HepG2 (cell line): Measurements from ENCODE around the gene ATP6V0D1. TPM values are rescaled to one million over a fixed set of nuclear protein-coding genes. Genes with fewer than 3 reads are reported as not detected.

Experiments
- HNRNPL ChIP-seq: fragments of 200-400 bp; formaldehyde crosslinking; IDR thresholded peaks from 2 replicates; pipeline ENCODE4 v1.6.1; 2017; ENCODE audit warnings: mild to moderate bottlenecking, low read depth, low read length
- HOXA3 ChIP-seq: sonication (generic); formaldehyde crosslinking; IDR thresholded peaks from 2 replicates; pipeline ENCODE4 v1.5.0; 2020; ENCODE audit warnings: missing genetic modification reagents
- MEIS1 ChIP-seq: sonication (generic); formaldehyde crosslinking; IDR thresholded peaks from 2 replicates; pipeline ENCODE4 v1.9.0; 2021; ENCODE audit warnings: mild to moderate bottlenecking, missing genetic modification reagents, moderate library complexity, borderline replicate concordance
- PCBP1 ChIP-seq: fragments of 200-400 bp; formaldehyde crosslinking; IDR thresholded peaks from 2 replicates; pipeline ENCODE4 v1.6.1; 2017; ENCODE audit warnings: mild to moderate bottlenecking, low read depth, low read length, borderline replicate concordance
- SYNCRIP ChIP-seq: fragments of 200-400 bp; formaldehyde crosslinking; IDR thresholded peaks from 2 replicates; pipeline ENCODE4 v1.6.1; 2018; ENCODE audit warnings: mild to moderate bottlenecking, low read depth, low read length; ENCODE audit not compliant: insufficient read depth
- ZNF761 ChIP-seq: sonication (generic); formaldehyde crosslinking; conservative IDR thresholded peaks from 2 replicates; pipeline ENCODE4 v1.4.0; 2020; ENCODE audit warnings: mild to moderate bottlenecking, missing genetic modification reagents
- ZSCAN29 ChIP-seq: sonication (generic); formaldehyde crosslinking; conservative IDR thresholded peaks from 2 replicates; pipeline ENCODE4 v1.4.0; 2020; ENCODE audit warnings: mild to moderate bottlenecking, missing genetic modification reagents
- polyA plus RNA-seq, 8 experiments: library from polyadenylated mRNA; depleted of rRNA in 3 of 8; stranded (reverse) in 7 of 8; unstranded in 1 of 8; fragments of >200 nt; fragmentation: Illumina TruSeq in 4 of 8; extraction: Trizol in 4 of 8; gene quantifications; 2 replicates each; pipeline versions ENCODE4 v1.2.1 to v1.2.3, GENCODE V29; 2011 to 2016; ENCODE audit warnings: low read depth in 4 of 8, missing spikeins in 1 of 8, mixed read lengths in 1 of 8; ENCODE audit not compliant: insufficient read depth in 1 of 8
- total RNA-seq, 5 experiments: library from RNA; depleted of rRNA; stranded (reverse); fragments of >200 nt; fragmentation: Illumina TruSeq; extraction: Trizol; gene quantifications; 2 replicates each; pipeline ENCODE4 v1.2.3, GENCODE V29; 2016; ENCODE audit warnings: low read depth in 1 of 5
- TF ChIP-seq, protein P1 (sequence below): sonication (generic); formaldehyde crosslinking; IDR thresholded peaks from 2 replicates; pipeline ENCODE4 v1.5.1; 2020; ENCODE audit warnings: mild to moderate bottlenecking, missing genetic modification reagents
- TF ChIP-seq, protein P2 (sequence below), 2 experiments: sonication (generic) in 1 of 2; formaldehyde crosslinking in 1 of 2; IDR thresholded peaks; 2 replicates each; pipeline versions ENCODE4 v1.4.0 to v1.6.1; 2018 to 2020; ENCODE audit warnings: missing genetic modification reagents in 2 of 2, borderline replicate concordance in 1 of 2, low read depth in 1 of 2, mild to moderate bottlenecking in 1 of 2, missing biosample characterization in 1 of 2
- TF ChIP-seq, protein P3 (sequence below): sonication (generic); formaldehyde crosslinking; conservative IDR thresholded peaks from 2 replicates; pipeline ENCODE4 v1.8.0; 2022; ENCODE audit warnings: missing genetic modification reagents
- TF ChIP-seq, protein P4 (sequence below): sonication (generic); formaldehyde crosslinking; IDR thresholded peaks from 2 replicates; pipeline ENCODE4 v1.5.1; 2020; ENCODE audit warnings: missing genetic modification reagents, mild to moderate bottlenecking, borderline replicate concordance
- TF ChIP-seq, protein P5 (sequence below): IDR thresholded peaks from 2 replicates; pipeline ENCODE4 v1.6.1; 2016; ENCODE audit warnings: low read depth, control low read depth
- TF ChIP-seq, protein P6 (sequence below): sonication (generic); formaldehyde crosslinking; IDR thresholded peaks from 2 replicates; pipeline ENCODE4 v1.5.0; 2020; ENCODE audit warnings: mild to moderate bottlenecking, low read depth, missing genetic modification reagents, borderline replicate concordance
- TF ChIP-seq, protein P7 (sequence below): sonication (generic); formaldehyde crosslinking; conservative IDR thresholded peaks from 2 replicates; pipeline ENCODE4 v1.8.1; 2023; ENCODE audit warnings: missing genetic modification reagents

The ATP6V0D1 gene
- total and polyA plus RNA-seq, 2 of the 13 experiments (the other 11 are each of a cell fraction or from before 2014, with no cell fraction given), result 51.1 to 61.3 TPM

DNA sequence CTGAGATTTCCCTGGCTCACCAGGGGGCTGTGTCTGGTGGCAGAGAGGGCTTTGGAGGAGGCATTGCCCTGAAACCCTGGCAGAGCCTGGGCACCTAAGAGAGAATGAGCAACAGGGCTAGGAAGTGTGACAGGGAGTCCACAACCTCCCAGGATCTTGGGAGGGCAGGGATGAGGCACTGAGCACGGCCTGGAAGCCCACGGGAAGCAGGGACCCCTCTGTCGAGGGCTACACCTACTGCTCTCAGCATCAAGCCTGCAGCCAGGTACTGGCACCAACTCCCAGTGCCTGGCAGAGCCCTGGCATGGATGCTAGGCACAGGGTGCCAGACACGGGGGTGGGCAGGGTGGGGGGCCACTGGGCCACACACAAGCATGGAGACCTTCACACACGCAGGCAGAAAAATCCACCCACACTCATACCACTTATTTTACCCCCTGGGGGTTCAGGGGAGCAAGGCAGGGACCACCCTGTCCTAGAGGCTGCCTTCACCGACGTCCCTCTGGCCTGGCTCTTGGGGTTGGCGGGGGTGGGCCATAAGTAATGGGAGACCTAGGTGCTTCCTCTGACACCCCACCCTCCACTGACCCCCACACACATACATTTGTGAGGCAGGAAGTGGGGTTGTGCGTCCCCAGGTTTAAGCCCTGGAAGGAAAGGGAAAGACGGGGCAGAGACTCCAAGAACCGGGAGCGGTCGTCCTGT is 51.0 kb downstream of the ATP6V0D1 start (continued):
- TF ChIP-seq, protein P1, sequence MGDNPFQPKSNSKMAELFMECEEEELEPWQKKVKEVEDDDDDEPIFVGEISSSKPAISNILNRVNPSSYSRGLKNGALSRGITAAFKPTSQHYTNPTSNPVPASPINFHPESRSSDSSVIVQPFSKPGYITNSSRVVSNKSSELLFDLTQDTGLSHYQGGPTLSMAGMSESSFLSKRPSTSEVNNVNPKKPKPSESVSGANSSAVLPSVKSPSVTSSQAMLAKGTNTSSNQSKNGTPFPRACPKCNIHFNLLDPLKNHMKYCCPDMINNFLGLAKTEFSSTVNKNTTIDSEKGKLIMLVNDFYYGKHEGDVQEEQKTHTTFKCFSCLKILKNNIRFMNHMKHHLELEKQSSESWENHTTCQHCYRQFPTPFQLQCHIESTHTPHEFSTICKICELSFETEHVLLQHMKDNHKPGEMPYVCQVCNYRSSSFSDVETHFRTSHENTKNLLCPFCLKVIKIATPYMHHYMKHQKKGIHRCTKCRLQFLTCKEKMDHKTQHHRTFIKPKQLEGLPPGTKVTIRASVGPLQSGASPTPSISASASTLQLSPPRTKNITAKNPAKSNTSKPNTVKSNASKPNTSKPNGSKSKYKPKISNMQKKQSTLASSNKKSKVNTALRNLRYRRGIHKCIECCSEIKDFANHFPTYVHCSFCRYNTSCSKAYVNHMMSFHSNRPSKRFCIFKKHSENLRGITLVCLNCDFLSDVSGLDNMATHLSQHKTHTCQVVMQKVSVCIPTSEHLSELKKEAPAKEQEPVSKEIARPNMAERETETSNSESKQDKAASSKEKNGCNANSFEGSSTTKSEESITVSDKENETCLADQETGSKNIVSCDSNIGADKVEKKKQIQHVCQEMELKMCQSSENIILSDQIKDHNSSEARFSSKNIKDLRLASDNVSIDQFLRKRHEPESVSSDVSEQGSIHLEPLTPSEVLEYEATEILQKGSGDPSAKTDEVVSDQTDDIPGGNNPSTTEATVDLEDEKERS (CRISPR knock-in tag), result peak; percentile 4; the same call in 1 of the 2 replicates
- TF ChIP-seq, protein P2, sequence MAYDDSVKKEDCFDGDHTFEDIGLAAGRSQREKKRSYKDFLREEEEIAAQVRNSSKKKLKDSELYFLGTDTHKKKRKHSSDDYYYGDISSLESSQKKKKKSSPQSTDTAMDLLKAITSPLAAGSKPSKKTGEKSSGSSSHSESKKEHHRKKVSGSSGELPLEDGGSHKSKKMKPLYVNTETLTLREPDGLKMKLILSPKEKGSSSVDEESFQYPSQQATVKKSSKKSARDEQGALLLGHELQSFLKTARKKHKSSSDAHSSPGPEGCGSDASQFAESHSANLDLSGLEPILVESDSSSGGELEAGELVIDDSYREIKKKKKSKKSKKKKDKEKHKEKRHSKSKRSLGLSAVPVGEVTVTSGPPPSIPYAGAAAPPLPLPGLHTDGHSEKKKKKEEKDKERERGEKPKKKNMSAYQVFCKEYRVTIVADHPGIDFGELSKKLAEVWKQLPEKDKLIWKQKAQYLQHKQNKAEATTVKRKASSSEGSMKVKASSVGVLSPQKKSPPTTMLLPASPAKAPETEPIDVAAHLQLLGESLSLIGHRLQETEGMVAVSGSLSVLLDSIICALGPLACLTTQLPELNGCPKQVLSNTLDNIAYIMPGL (CRISPR knock-in tag; IDR thresholded peaks at IDR 0.05; ENCODE audit: borderline replicate concordance in 1 of 2, low read depth in 1 of 2), result peak in 1 of 2 experiments; percentile 3; a peak in 1 of 4 replicates
- TF ChIP-seq, protein P3, sequence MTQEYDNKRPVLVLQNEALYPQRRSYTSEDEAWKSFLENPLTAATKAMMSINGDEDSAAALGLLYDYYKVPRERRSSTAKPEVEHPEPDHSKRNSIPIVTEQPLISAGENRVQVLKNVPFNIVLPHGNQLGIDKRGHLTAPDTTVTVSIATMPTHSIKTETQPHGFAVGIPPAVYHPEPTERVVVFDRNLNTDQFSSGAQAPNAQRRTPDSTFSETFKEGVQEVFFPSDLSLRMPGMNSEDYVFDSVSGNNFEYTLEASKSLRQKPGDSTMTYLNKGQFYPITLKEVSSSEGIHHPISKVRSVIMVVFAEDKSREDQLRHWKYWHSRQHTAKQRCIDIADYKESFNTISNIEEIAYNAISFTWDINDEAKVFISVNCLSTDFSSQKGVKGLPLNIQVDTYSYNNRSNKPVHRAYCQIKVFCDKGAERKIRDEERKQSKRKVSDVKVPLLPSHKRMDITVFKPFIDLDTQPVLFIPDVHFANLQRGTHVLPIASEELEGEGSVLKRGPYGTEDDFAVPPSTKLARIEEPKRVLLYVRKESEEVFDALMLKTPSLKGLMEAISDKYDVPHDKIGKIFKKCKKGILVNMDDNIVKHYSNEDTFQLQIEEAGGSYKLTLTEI (CRISPR knock-in tag), result no peak
- TF ChIP-seq HNRNPL (peak; percentile 89), HOXA3 (CRISPR knock-in tag) (0 out of 2 replicates have a peak, but pooled peaks have one; percentile 4), ZSCAN29 (CRISPR knock-in tag) (no peak), MEIS1 (CRISPR knock-in tag) (0 out of 2 replicates have a peak, but pooled peaks have one; percentile 18), ZNF761 (CRISPR knock-in tag) (peak; percentile 62), PCBP1 (no peak), SYNCRIP (no peak)
- TF ChIP-seq, protein P4, sequence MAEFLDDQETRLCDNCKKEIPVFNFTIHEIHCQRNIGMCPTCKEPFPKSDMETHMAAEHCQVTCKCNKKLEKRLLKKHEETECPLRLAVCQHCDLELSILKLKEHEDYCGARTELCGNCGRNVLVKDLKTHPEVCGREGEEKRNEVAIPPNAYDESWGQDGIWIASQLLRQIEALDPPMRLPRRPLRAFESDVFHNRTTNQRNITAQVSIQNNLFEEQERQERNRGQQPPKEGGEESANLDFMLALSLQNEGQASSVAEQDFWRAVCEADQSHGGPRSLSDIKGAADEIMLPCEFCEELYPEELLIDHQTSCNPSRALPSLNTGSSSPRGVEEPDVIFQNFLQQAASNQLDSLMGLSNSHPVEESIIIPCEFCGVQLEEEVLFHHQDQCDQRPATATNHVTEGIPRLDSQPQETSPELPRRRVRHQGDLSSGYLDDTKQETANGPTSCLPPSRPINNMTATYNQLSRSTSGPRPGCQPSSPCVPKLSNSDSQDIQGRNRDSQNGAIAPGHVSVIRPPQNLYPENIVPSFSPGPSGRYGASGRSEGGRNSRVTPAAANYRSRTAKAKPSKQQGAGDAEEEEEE (CRISPR knock-in tag), result 0 out of 2 replicates have a peak, but pooled peaks have one; percentile 43
- TF ChIP-seq, protein P5, sequence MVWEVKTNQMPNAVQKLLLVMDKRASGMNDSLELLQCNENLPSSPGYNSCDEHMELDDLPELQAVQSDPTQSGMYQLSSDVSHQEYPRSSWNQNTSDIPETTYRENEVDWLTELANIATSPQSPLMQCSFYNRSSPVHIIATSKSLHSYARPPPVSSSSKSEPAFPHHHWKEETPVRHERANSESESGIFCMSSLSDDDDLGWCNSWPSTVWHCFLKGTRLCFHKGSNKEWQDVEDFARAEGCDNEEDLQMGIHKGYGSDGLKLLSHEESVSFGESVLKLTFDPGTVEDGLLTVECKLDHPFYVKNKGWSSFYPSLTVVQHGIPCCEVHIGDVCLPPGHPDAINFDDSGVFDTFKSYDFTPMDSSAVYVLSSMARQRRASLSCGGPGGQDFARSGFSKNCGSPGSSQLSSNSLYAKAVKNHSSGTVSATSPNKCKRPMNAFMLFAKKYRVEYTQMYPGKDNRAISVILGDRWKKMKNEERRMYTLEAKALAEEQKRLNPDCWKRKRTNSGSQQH, result 0 out of 2 replicates have a peak, but pooled peaks have one; percentile 4
- TF ChIP-seq, protein P6, sequence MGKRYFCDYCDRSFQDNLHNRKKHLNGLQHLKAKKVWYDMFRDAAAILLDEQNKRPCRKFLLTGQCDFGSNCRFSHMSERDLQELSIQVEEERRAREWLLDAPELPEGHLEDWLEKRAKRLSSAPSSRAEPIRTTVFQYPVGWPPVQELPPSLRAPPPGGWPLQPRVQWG, result no peak
- TF ChIP-seq, protein P7, sequence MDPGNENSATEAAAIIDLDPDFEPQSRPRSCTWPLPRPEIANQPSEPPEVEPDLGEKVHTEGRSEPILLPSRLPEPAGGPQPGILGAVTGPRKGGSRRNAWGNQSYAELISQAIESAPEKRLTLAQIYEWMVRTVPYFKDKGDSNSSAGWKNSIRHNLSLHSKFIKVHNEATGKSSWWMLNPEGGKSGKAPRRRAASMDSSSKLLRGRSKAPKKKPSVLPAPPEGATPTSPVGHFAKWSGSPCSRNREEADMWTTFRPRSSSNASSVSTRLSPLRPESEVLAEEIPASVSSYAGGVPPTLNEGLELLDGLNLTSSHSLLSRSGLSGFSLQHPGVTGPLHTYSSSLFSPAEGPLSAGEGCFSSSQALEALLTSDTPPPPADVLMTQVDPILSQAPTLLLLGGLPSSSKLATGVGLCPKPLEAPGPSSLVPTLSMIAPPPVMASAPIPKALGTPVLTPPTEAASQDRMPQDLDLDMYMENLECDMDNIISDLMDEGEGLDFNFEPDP (CRISPR knock-in tag), result no peak
